Measurements from ENCODE around the gene SNTA1. TPM values are rescaled to one million over a fixed set of nuclear protein-coding genes. Genes with fewer than 3 reads are reported as not detected.

The SNTA1 gene
- total and polyA plus RNA-seq, 2 of the 8 experiments (the other 6 are each of a cell fraction or from before 2014, with no cell fraction given) = 4.5 to 8.0 TPM

DNA sequence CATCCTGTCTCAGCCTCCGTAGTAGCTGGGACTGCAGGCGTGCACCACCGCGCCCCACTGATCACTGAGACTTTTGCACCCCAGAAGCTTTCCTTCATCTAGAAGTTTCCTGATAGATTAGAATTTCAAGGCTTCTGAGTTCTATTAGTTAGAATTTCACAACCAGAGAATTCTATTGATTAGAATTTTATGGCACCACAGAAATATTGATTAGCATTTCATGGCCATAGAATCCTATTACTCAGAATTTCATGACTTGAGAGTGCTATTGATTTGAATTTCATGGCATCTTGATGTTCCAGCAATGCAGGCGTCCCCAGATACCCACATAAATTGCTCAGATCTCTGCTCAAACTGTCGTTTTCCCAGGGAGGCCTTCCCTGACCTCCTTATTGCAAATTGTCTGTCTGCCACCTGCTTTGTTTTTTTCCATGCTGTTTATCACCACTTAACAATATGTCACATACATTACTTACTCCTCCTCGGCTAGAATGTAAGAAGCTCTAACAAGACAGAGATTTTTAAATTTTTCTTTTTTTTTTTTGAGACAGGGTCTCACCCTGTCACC is 29.4 kb upstream of the SNTA1 start (continued):
- TF ChIP-seq, protein P1, sequence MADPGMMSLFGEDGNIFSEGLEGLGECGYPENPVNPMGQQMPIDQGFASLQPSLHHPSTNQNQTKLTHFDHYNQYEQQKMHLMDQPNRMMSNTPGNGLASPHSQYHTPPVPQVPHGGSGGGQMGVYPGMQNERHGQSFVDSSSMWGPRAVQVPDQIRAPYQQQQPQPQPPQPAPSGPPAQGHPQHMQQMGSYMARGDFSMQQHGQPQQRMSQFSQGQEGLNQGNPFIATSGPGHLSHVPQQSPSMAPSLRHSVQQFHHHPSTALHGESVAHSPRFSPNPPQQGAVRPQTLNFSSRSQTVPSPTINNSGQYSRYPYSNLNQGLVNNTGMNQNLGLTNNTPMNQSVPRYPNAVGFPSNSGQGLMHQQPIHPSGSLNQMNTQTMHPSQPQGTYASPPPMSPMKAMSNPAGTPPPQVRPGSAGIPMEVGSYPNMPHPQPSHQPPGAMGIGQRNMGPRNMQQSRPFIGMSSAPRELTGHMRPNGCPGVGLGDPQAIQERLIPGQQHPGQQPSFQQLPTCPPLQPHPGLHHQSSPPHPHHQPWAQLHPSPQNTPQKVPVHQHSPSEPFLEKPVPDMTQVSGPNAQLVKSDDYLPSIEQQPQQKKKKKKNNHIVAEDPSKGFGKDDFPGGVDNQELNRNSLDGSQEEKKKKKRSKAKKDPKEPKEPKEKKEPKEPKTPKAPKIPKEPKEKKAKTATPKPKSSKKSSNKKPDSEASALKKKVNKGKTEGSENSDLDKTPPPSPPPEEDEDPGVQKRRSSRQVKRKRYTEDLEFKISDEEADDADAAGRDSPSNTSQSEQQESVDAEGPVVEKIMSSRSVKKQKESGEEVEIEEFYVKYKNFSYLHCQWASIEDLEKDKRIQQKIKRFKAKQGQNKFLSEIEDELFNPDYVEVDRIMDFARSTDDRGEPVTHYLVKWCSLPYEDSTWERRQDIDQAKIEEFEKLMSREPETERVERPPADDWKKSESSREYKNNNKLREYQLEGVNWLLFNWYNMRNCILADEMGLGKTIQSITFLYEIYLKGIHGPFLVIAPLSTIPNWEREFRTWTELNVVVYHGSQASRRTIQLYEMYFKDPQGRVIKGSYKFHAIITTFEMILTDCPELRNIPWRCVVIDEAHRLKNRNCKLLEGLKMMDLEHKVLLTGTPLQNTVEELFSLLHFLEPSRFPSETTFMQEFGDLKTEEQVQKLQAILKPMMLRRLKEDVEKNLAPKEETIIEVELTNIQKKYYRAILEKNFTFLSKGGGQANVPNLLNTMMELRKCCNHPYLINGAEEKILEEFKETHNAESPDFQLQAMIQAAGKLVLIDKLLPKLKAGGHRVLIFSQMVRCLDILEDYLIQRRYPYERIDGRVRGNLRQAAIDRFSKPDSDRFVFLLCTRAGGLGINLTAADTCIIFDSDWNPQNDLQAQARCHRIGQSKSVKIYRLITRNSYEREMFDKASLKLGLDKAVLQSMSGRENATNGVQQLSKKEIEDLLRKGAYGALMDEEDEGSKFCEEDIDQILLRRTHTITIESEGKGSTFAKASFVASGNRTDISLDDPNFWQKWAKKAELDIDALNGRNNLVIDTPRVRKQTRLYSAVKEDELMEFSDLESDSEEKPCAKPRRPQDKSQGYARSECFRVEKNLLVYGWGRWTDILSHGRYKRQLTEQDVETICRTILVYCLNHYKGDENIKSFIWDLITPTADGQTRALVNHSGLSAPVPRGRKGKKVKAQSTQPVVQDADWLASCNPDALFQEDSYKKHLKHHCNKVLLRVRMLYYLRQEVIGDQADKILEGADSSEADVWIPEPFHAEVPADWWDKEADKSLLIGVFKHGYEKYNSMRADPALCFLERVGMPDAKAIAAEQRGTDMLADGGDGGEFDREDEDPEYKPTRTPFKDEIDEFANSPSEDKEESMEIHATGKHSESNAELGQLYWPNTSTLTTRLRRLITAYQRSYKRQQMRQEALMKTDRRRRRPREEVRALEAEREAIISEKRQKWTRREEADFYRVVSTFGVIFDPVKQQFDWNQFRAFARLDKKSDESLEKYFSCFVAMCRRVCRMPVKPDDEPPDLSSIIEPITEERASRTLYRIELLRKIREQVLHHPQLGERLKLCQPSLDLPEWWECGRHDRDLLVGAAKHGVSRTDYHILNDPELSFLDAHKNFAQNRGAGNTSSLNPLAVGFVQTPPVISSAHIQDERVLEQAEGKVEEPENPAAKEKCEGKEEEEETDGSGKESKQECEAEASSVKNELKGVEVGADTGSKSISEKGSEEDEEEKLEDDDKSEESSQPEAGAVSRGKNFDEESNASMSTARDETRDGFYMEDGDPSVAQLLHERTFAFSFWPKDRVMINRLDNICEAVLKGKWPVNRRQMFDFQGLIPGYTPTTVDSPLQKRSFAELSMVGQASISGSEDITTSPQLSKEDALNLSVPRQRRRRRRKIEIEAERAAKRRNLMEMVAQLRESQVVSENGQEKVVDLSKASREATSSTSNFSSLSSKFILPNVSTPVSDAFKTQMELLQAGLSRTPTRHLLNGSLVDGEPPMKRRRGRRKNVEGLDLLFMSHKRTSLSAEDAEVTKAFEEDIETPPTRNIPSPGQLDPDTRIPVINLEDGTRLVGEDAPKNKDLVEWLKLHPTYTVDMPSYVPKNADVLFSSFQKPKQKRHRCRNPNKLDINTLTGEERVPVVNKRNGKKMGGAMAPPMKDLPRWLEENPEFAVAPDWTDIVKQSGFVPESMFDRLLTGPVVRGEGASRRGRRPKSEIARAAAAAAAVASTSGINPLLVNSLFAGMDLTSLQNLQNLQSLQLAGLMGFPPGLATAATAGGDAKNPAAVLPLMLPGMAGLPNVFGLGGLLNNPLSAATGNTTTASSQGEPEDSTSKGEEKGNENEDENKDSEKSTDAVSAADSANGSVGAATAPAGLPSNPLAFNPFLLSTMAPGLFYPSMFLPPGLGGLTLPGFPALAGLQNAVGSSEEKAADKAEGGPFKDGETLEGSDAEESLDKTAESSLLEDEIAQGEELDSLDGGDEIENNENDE (IDR thresholded peaks at IDR 0.05; ENCODE audit: insufficient replicate concordance, low read length) = no peak

Data from H1 (cell line).